HFFc6 (cell line): ENCODE measurements around the gene CPEB2. TPM values are rescaled to one million over a fixed set of nuclear protein-coding genes. Genes with fewer than 3 reads are reported as not detected.

ENCODE experiments used
- DNase-seq: peaks from one replicate; pipeline ENCODE4 v3.0.0-alpha.2; 2018
- H3K27ac Mint-ChIP-seq: 2 replicates; pipeline ENCODE4 v1.8.0; 2020; ENCODE audit warnings: mild to moderate bottlenecking, mixed read lengths
- H3K27me3 Mint-ChIP-seq: 2 replicates; pipeline ENCODE4 v1.8.0; 2021; ENCODE audit warnings: mild to moderate bottlenecking, moderate library complexity, mixed read lengths; ENCODE audit not compliant: insufficient read depth
- H3K36me3 Mint-ChIP-seq: 2 replicates; pipeline ENCODE4 v1.8.0; 2021; ENCODE audit warnings: low read depth, mixed read lengths
- H3K4me1 Mint-ChIP-seq: 2 replicates; pipeline ENCODE4 v1.8.0; 2020; ENCODE audit warnings: low read depth, mixed read lengths
- H3K4me3 Mint-ChIP-seq: 2 replicates; pipeline ENCODE4 v1.8.0; 2020; ENCODE audit warnings: mild to moderate bottlenecking, moderate library complexity, mixed read lengths
- H3K9me3 Mint-ChIP-seq: 2 replicates; pipeline ENCODE4 v1.8.0; 2020; ENCODE audit warnings: mild to moderate bottlenecking, mixed read lengths
- total RNA-seq, 6 experiments: library from RNA; stranded (reverse); fragmentation: NEBNext Ultra II Directional; extraction: Animal tissue kit (Norgen Biotek cat#: 25700); gene quantifications; 2 replicates in 1 of 6; 3 replicates in 5 of 6; pipeline ENCODE4 v1.2.3, GENCODE V29; 2021
- TF ChIP-seq, protein P1 (sequence below): fragments of 200-600 bp; sonication (generic); IDR thresholded peaks from 2 replicates; pipeline ENCODE4 v1.5.0; 2021; ENCODE audit warnings: antibody characterized with exemption, mild to moderate bottlenecking

CPEB2 gene
- total RNA-seq, 6 experiments from 2014 or later, result 18.9 to 27.8 (median 22.8) TPM

DNA sequence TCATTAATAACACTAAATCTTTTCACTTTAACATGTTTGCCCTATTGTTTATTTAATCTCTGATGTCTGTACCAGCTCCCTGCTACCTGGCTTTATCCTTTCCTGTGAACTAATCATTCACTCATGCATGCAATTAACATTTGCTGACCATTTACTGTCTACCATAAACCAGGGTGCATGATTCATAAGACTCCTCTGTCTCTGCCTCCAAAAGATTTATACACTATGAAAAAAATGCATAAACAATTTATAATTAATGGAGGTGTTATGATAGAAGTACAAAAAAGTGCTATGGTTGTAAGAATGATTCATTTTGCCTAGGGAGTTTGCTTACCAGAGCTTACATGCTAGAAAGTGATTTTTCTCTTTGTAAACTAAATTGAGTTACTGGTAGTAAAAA, 24.5 kb upstream of the CPEB2 start:
- Mint-ChIP-seq H3K4me3 (no peak overlapping the region), H3K36me3 (no peaks in the 10 kb centered on the region), H3K27ac (no peak overlapping the region), H3K27me3 (no peaks in the 10 kb centered on the region), H3K4me1 (no peaks in the 10 kb centered on the region), H3K9me3 (no peaks in the 10 kb centered on the region)
- no peak for DNase-seq
- TF ChIP-seq, protein P1, sequence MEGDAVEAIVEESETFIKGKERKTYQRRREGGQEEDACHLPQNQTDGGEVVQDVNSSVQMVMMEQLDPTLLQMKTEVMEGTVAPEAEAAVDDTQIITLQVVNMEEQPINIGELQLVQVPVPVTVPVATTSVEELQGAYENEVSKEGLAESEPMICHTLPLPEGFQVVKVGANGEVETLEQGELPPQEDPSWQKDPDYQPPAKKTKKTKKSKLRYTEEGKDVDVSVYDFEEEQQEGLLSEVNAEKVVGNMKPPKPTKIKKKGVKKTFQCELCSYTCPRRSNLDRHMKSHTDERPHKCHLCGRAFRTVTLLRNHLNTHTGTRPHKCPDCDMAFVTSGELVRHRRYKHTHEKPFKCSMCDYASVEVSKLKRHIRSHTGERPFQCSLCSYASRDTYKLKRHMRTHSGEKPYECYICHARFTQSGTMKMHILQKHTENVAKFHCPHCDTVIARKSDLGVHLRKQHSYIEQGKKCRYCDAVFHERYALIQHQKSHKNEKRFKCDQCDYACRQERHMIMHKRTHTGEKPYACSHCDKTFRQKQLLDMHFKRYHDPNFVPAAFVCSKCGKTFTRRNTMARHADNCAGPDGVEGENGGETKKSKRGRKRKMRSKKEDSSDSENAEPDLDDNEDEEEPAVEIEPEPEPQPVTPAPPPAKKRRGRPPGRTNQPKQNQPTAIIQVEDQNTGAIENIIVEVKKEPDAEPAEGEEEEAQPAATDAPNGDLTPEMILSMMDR, result no peak

DNA sequence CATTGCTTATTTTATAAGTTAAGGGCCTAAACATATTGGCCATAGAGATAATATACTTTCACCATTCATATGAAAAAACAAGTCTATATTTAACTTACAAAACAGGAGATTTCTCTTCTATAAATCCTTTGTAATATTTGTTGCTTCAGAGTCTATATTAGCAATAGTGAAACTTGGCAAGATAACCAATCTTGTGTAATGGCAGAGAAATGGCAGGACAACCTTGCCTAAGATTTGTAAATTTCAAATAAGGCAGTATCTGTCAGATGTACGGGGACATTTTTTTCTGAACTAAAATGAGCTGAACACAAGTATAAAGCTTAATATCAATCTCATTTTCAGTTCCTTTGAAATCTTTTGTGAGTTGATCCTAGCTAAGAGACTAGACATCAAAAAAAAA, 17.8 kb upstream of the CPEB2 start:
- Mint-ChIP-seq H3K27me3 (peaks cover 3% of the 10 kb centered on the region; the same call in 1 of the 2 replicates), H3K9me3 (no peaks in the 10 kb centered on the region), H3K36me3 (no peaks in the 10 kb centered on the region), H3K4me1 (no peaks in the 10 kb centered on the region), H3K27ac (no peak overlapping the region), H3K4me3 (no peak overlapping the region)
- TF ChIP-seq, protein P1, result no peak
- DNase-seq, result no peak

DNA sequence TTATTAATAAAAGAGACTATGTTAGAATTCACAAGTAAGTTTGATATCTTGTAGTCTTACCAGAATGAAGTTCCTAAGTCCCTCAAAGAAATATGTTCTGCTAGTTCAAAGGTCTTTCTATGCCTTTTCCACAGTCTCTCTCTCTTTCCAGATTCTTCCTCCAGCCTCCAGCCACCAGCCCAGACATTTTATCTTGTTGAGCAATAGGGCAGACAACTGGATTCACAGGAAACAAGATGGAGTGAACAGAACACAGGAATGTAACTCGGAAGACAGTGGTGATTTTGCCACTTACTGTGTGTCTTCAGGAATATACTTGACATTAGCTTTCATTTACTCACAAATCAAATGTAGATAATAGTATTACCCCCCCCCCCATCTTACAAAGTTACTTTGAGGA, 17.1 kb upstream of the CPEB2 start:
- TF ChIP-seq, protein P1, result no peak
- Mint-ChIP-seq H3K4me1 (no peaks in the 10 kb centered on the region), H3K27ac (no peak overlapping the region), H3K36me3 (no peaks in the 10 kb centered on the region), H3K4me3 (no peak overlapping the region), H3K27me3 (peaks cover 3% of the 10 kb centered on the region; the same call in 1 of the 2 replicates), H3K9me3 (no peaks in the 10 kb centered on the region)
- no peak for DNase-seq

DNA sequence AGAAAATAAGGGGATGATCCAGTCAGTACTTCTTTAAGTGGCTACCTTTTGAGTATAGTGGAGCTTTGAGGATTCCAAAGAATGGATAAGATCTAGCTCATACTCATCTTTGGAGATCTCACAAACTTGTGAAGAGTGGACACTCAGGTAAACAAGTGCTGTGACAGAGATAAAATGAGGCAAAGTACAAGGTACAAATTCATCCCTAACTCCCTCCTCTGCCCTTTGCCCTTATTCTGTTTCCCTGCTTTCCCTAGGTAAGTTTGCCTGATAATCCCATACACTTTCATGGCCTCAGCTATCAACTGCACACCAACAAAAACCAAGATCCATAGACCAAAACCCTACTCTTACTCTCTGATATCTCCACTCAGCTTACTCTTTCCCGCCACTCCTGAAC, 16.4 kb upstream of the CPEB2 start:
- TF ChIP-seq, protein P1, result no peak
- Mint-ChIP-seq H3K27ac (no peak overlapping the region), H3K4me3 (no peak overlapping the region), H3K36me3 (no peaks in the 10 kb centered on the region), H3K4me1 (no peaks in the 10 kb centered on the region), H3K9me3 (no peaks in the 10 kb centered on the region), H3K27me3 (peaks cover 3% of the 10 kb centered on the region; the same call in 1 of the 2 replicates)
- DNase-seq, result no peak

DNA sequence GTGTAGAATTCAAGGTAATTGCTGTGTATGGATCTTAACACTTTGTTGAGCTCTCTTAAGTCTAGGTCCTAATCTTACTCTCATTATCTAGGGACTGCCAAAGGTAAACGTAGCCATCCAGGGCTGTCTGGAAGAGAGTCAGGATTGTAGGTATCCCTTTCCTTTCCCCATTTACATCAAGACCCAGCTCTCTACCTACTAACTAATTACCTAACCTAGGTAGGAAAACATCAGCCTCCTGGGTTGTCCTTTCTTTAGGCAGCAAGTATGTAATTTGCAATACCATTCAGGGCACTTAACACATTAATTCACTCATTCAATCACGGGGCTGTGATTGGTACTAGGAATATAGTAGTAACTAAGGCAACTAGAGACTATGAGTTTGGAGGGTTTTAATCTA, 15.2 kb upstream of the CPEB2 start:
- TF ChIP-seq, protein P1, result no peak
- Mint-ChIP-seq H3K27ac (no peak overlapping the region), H3K4me3 (no peak overlapping the region), H3K9me3 (no peaks in the 10 kb centered on the region), H3K36me3 (no peaks in the 10 kb centered on the region), H3K27me3 (peaks cover 3% of the 10 kb centered on the region; the same call in 1 of the 2 replicates), H3K4me1 (no peaks in the 10 kb centered on the region)
- DNase-seq, result no peak

DNA sequence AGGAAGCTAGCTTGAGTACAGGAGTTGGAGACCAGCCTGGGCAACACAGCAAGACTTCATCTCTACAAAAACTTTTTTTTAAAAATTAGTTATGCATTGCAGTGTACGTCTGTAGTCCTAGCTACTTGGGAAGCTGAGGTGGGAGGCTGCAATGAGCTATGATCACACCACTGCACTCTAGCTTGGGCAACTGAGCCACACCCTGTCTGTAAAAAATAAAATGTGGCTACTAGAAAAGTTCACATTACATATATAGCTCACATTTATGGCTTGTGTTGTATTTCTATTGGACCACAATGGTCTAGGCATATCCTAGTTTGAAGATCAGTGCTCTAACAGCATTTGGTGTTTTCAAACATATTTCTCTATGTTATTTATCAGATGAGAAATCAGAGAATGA, 11.8 kb upstream of the CPEB2 start:
- Mint-ChIP-seq H3K4me1 (0 out of 2 replicates have a peak, but pooled peaks cover 6% of the 10 kb centered on the region), H3K4me3 (no peak overlapping the region), H3K27ac (no peak overlapping the region), H3K9me3 (no peaks in the 10 kb centered on the region), H3K36me3 (no peaks in the 10 kb centered on the region), H3K27me3 (peaks cover 4% of the 10 kb centered on the region; the same call in 1 of the 2 replicates)
- TF ChIP-seq, protein P1, result no peak
- no peak for DNase-seq
